Astrocyte of the cerebellum (primary cell): ENCODE measurements around the gene CTTNBP2.

ENCODE experiments used
- DNase-seq: peaks from one replicate; pipeline ENCODE4 v3.0.0-alpha.2; 2011; ENCODE audit warnings: low read depth
- H3K4me3 ChIP-seq: 2 replicates; pipeline ENCODE4 v1.5.1; 2011; ENCODE audit warnings: mild to moderate bottlenecking, low read depth, low read length, moderate library complexity
- in situ Hi-C: cut with HindIII; loops from 2 replicates; pipeline ENCODE4 v1.10.0; 2017; ENCODE audit warnings: low sequenced_read_pairs
- TF ChIP-seq, protein P1 (sequence below): IDR thresholded peaks from 2 replicates; pipeline ENCODE4 v1.5.1; 2012; ENCODE audit warnings: low read length, low read depth, moderate library complexity, mild to moderate bottlenecking; ENCODE audit errors: missing control alignments

CTTNBP2 gene

DNA sequence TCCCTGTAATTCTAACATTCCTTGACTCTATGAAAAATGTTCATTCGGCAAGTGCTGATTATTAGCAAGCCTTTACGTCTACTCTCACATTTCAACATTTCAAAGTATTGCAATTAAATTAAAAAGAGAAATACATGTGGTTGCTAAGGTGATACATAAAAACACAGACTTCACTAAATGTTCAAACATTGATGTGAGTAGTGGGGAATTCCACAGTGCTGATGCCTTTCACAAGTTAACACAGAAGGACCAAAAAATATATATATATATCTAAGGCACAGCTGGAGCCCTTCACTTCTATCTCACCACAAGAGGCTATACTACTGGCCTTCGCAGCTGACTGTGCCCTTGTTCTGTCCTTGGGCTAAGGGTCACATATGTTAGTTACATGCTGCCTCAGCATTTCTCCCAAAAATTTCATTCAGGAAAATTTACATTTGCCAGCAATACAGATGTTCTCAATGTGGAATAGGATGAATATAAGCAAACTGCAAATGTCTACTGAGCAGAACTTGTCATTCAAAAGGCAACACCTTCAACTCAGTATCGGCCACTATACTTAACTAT lies 13.9 kb downstream of the CTTNBP2 start:
- no peak overlapping the region for H3K4me3 ChIP-seq
- in situ Hi-C loops = no loop called here
- TF ChIP-seq, protein P1, sequence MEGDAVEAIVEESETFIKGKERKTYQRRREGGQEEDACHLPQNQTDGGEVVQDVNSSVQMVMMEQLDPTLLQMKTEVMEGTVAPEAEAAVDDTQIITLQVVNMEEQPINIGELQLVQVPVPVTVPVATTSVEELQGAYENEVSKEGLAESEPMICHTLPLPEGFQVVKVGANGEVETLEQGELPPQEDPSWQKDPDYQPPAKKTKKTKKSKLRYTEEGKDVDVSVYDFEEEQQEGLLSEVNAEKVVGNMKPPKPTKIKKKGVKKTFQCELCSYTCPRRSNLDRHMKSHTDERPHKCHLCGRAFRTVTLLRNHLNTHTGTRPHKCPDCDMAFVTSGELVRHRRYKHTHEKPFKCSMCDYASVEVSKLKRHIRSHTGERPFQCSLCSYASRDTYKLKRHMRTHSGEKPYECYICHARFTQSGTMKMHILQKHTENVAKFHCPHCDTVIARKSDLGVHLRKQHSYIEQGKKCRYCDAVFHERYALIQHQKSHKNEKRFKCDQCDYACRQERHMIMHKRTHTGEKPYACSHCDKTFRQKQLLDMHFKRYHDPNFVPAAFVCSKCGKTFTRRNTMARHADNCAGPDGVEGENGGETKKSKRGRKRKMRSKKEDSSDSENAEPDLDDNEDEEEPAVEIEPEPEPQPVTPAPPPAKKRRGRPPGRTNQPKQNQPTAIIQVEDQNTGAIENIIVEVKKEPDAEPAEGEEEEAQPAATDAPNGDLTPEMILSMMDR = no peak
- no peak for DNase-seq

DNA sequence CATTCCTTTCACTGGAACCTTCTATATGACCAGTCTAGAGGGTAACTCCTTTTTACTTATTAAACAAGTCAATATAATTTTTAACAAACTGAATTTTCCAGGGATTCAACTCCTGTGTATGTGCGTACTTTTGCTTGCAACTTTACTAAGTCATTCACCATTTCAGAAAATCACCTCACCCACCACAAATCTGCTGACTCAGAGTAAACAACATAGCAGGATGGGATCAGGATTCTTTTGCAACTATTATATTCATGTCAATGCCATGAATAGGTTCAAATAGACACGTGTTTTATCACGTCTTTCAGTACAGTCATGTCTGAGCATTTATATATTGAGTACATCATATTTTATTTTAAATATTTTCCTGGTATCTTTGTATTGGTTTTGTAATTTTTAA lies 14.5 kb downstream of the CTTNBP2 start:
- H3K4me3 ChIP-seq = no peak overlapping the region
- TF ChIP-seq, protein P1 = no peak
- no peak for DNase-seq
- in situ Hi-C loops = no loop called here

DNA sequence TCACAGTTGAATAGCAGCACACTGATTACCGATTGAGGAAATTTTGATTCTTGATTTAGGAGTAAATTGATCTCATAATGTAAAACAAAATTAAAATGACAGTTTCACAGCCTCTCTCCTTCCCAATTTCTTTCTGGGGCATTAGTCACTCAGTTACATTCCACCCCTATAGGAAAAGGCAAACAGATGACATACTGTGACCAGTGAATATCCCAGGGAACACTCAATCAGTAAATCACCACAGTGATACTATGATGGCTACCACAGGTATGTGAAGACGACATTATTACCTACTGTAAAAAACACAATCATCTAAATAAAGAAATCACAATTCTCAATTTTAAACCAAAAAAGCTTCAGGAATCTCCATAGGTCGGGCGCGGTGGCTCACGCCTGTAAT lies 15.5 kb downstream of the CTTNBP2 start:
- no peak for DNase-seq
- no peak overlapping the region for H3K4me3 ChIP-seq
- TF ChIP-seq, protein P1 = no peak
- in situ Hi-C loops = no loop called here

DNA sequence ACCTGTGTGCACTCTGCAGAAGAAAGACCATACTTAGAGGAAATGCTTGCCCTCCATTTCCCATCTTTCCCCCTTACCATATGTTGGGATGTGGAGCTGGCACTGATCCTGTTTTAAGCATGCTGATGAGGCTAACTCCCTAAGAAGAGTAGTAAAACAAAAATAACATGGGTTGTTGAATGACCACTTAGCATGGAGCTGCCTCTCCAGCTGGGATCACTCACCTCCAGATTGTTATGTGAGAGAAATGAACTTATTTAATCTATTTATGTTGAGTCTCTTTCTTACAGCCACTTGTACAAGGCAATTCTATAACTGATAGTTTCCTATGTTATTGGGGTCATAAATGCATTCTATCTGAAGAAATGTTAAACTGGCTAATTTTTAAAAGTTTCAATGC lies 17.0 kb downstream of the CTTNBP2 start:
- no peak overlapping the region for H3K4me3 ChIP-seq
- no peak for DNase-seq
- in situ Hi-C loops = no loop called here
- TF ChIP-seq, protein P1 = no peak

DNA sequence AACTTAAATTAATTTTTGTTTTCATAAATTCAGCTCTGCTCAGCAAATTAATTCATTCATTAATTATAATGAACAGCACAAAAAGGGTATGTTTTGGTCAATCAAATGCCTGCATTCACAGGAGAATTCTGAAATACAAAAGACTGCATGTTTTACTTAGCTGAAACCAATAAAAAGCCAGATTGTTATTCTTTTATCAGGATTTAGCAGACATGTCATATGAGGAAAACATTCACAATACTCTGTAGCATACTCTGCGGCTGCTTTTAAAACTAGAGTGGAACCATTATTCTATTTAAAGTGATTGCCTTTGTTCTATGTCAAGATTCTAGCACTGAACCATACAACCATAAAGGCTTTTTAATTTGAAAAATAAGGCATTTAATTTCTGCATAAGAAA lies 19.1 kb downstream of the CTTNBP2 start:
- TF ChIP-seq, protein P1 = no peak
- in situ Hi-C loops = no loop called here
- no peak for DNase-seq
- H3K4me3 ChIP-seq = no peak overlapping the region

DNA sequence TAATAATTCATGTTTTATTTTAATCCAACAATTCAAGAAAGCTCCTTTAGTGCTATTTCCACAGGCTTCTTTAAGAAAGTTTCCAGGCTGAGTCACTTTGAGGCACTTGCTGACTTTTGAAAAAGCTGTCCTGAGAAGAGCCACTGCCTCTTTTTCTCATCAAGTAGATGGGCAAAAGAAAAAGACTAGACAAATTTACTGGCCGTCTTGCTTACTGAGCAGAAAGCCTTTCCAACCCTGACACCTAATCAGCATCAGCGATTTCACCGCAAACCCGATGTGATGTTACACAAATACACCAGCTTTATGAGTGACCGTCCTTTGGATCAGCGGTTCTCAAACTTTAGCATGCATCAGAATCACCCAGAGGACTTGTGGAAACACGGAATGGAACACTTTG lies 24.3 kb downstream of the CTTNBP2 start:
- H3K4me3 ChIP-seq = no peak overlapping the region
- DNase-seq = no peak
- in situ Hi-C loops = no loop called here

More for the DNA sequence above, 24.3 kb downstream of the CTTNBP2 start:
- TF ChIP-seq, protein P1 = no peak
